HT1080 (cell line): ENCODE results near the gene TMEM41A. TPM values are rescaled to one million over a fixed set of nuclear protein-coding genes. Genes with fewer than 3 reads are reported as not detected.

ENCODE experiments used
- DNase-seq: peaks from one replicate; pipeline ENCODE4 v3.0.0-alpha.2; 2015; ENCODE audit warnings: low read depth
- polyA plus RNA-seq, 2 experiments: library from polyadenylated mRNA; depleted of rRNA; stranded (reverse); fragments of >200 nt; gene quantifications; 2 replicates each; pipeline ENCODE4 v1.2.3, GENCODE V29; 2015
- total RNA-seq: library from RNA; depleted of rRNA; stranded (reverse); fragments of >200 nt; shearing (Covaris generic); gene quantifications from 2 replicates; pipeline ENCODE4 v1.2.3, GENCODE V29; 2014; rRNA removed

The TMEM41A gene
- 20.0 and 23.9 TPM in 2 replicates for total RNA-seq
- polyA plus RNA-seq (2015; cell fraction: cytosol; rRNA removed): 28.9 and 29.7 TPM in 2 replicates
- polyA plus RNA-seq (2015; cell fraction: nucleus; rRNA removed): 16.3 and 18.5 TPM in 2 replicates

GRCh38 chr3:185498503-185499396 is at the start of gene TMEM41A:
TMEM41A (minus strand) TSS chr3:185499035; CDS start chr3:185498961, 74 bp downstream.
- peak; percentile 92 for DNase-seq

GRCh38 chr3:185540695-185541094 is 41.9 kb upstream of the TMEM41A start:
- no peak for DNase-seq

- DNase-seq: no peak
Measured at GRCh38 chr3:185539934-185540333, 41.1 kb upstream of the TMEM41A start.

- DNase-seq: peak; percentile 100
Measured at GRCh38 chr3:185537369-185537970, 38.6 kb upstream of the TMEM41A start.

- no peak for DNase-seq
Measured at GRCh38 chr3:185534511-185534910, 35.7 kb upstream of the TMEM41A start.

GRCh38 chr3:185532901-185533300 is 34.1 kb upstream of the TMEM41A start:
- no peak for DNase-seq

- no peak for DNase-seq
Measured at GRCh38 chr3:185530856-185531255, 32.0 kb upstream of the TMEM41A start.

- DNase-seq: no peak
Measured at GRCh38 chr3:185528532-185528931, 29.7 kb upstream of the TMEM41A start.

- DNase-seq: peak; percentile 51
Measured at GRCh38 chr3:185527364-185527763, 28.5 kb upstream of the TMEM41A start.

GRCh38 chr3:185526349-185526951 is 27.6 kb upstream of the TMEM41A start:
- no peak for DNase-seq

GRCh38 chr3:185521349-185522138 is 22.7 kb upstream of the TMEM41A start:
- no peak for DNase-seq

GRCh38 chr3:185519021-185519420 is 20.2 kb upstream of the TMEM41A start:
- DNase-seq: no peak

- no peak for DNase-seq
Measured at GRCh38 chr3:185517387-185518130, 18.7 kb upstream of the TMEM41A start.

- DNase-seq: no peak
Measured at GRCh38 chr3:185511711-185512110, 12.9 kb upstream of the TMEM41A start.

- no peak for DNase-seq
Measured at GRCh38 chr3:185508335-185508991, 9.6 kb upstream of the TMEM41A start.

GRCh38 chr3:185507883-185508282 is 9.0 kb upstream of the TMEM41A start:
- no peak for DNase-seq

- DNase-seq: no peak
Measured at GRCh38 chr3:185504636-185505035, 5.8 kb upstream of the TMEM41A start.

- DNase-seq: no peak
Measured at GRCh38 chr3:185503521-185503920, 4.7 kb upstream of the TMEM41A start.

GRCh38 chr3:185502987-185503386 is 4.2 kb upstream of the TMEM41A start:
- DNase-seq: no peak

- DNase-seq: no peak
Measured at GRCh38 chr3:185490241-185490640, 8.6 kb downstream of the TMEM41A start.
